Measurements from ENCODE around the gene LGR4.

The LGR4 gene

GRCh38 chr11:27485930-27486773 lies 13.6 kb upstream of the LGR4 start:
- peak; percentile 95 for FAIRE-seq

GRCh38 chr11:27482793-27483192 lies 10.2 kb upstream of the LGR4 start:
- no peak for FAIRE-seq

GRCh38 chr11:27481992-27482391 lies 9.4 kb upstream of the LGR4 start:
- no peak for FAIRE-seq

GRCh38 chr11:27477831-27478230 lies 5.2 kb upstream of the LGR4 start:
- FAIRE-seq, result no peak

- no peak for FAIRE-seq
These were observed 4.7 kb upstream of the LGR4 start for GRCh38 chr11:27477243-27477642.

- FAIRE-seq, result no peak
These were observed 3.0 kb upstream of the LGR4 start for GRCh38 chr11:27475622-27476021.

- no peak for FAIRE-seq
These were observed 422 bp upstream of the LGR4 start for GRCh38 chr11:27473017-27473406.

- FAIRE-seq, result no peak
These were observed 797 bp downstream of the LGR4 start for GRCh38 chr11:27471589-27472397.

GRCh38 chr11:27470826-27471588 lies 1.6 kb downstream of the LGR4 start:
- FAIRE-seq, result no peak

- no peak for FAIRE-seq
These were observed 2.4 kb downstream of the LGR4 start for GRCh38 chr11:27470166-27470565.

GRCh38 chr11:27468995-27469695 lies 3.4 kb downstream of the LGR4 start:
- FAIRE-seq, result no peak

GRCh38 chr11:27468209-27468994 lies 4.2 kb downstream of the LGR4 start:
- FAIRE-seq, result no peak

GRCh38 chr11:27467181-27467913 lies 5.2 kb downstream of the LGR4 start:
- FAIRE-seq, result no peak

- FAIRE-seq, result no peak
These were observed 6.2 kb downstream of the LGR4 start for GRCh38 chr11:27466363-27466762.

GRCh38 chr11:27465629-27466028 lies 7.0 kb downstream of the LGR4 start:
- FAIRE-seq, result no peak

- FAIRE-seq, result no peak
These were observed 7.7 kb downstream of the LGR4 start for GRCh38 chr11:27464909-27465308.

GRCh38 chr11:27464289-27464696 lies 8.3 kb downstream of the LGR4 start:
- no peak for FAIRE-seq

- FAIRE-seq, result no peak
These were observed 10.0 kb downstream of the LGR4 start for GRCh38 chr11:27462543-27462942.

- no peak for FAIRE-seq
These were observed 12.2 kb downstream of the LGR4 start for GRCh38 chr11:27460158-27460978.

GRCh38 chr11:27459191-27459590 lies 13.4 kb downstream of the LGR4 start:
- no peak for FAIRE-seq

Data from G401.6 (cell line).